Measurements from ENCODE around the gene BIK.
A peak's percentile ranks its signal among the peaks of the same experiment; 100 is the strongest.

- TF ChIP-seq EZH2phosphoT487 (IDR thresholded peaks at IDR 0.05; ENCODE audit: unreplicated experiment): no peak
- TF ChIP-seq, protein P1, sequence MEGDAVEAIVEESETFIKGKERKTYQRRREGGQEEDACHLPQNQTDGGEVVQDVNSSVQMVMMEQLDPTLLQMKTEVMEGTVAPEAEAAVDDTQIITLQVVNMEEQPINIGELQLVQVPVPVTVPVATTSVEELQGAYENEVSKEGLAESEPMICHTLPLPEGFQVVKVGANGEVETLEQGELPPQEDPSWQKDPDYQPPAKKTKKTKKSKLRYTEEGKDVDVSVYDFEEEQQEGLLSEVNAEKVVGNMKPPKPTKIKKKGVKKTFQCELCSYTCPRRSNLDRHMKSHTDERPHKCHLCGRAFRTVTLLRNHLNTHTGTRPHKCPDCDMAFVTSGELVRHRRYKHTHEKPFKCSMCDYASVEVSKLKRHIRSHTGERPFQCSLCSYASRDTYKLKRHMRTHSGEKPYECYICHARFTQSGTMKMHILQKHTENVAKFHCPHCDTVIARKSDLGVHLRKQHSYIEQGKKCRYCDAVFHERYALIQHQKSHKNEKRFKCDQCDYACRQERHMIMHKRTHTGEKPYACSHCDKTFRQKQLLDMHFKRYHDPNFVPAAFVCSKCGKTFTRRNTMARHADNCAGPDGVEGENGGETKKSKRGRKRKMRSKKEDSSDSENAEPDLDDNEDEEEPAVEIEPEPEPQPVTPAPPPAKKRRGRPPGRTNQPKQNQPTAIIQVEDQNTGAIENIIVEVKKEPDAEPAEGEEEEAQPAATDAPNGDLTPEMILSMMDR (conservative IDR thresholded peaks at IDR 0.05; ENCODE audit: low read depth in 2 of 2): no peak
- no peak for TF ChIP-seq ZNF114 (CRISPR knock-in tag; IDR thresholded peaks at IDR 0.05)
- TF ChIP-seq POLR2AphosphoS5 (IDR thresholded peaks at IDR 0.05; ENCODE audit: low read depth): peak; percentile 40; the same call in 1 of the 2 replicates
- TF ChIP-seq JUNB (IDR thresholded peaks at IDR 0.05; ENCODE audit: unreplicated experiment): no peak
- TF ChIP-seq REST (IDR thresholded peaks at IDR 0.05; ENCODE audit: unreplicated experiment): no peak
- no peak for TF ChIP-seq CREB1 (CRISPR knock-in tag; IDR thresholded peaks at IDR 0.05; ENCODE audit: low read depth)
Observed at GRCh38 chr22:43151251-43152002, 40.9 kb downstream of the BIK start, which contains the start of gene TSPO.
